Chondrocyte (in vitro differentiated cells): ENCODE results near the gene ING4. TPM values are rescaled to one million over a fixed set of nuclear protein-coding genes. Genes with fewer than 3 reads are reported as not detected.

ENCODE experiments used
- DNase-seq: peaks from one replicate; pipeline ENCODE4 v3.0.0; 2021; ENCODE audit warnings: mixed read lengths, low spot score
- H3K27ac Mint-ChIP-seq: one replicate; pipeline ENCODE4 v1.8.0; 2021; ENCODE audit warnings: mild to moderate bottlenecking, moderate library complexity, mixed read lengths; ENCODE audit not compliant: unreplicated experiment
- H3K27me3 Mint-ChIP-seq: 2 replicates; pipeline ENCODE4 v1.8.0; 2021; ENCODE audit warnings: low read depth, mixed read lengths
- H3K36me3 Mint-ChIP-seq: 2 replicates; pipeline ENCODE4 v1.8.0; 2021; ENCODE audit warnings: low read depth, mixed read lengths
- H3K4me1 Mint-ChIP-seq: 2 replicates; pipeline ENCODE4 v1.8.0; 2021; ENCODE audit warnings: low read depth, mild to moderate bottlenecking, mixed read lengths
- H3K4me3 Mint-ChIP-seq: one replicate; pipeline ENCODE4 v1.8.0; 2021; ENCODE audit warnings: mild to moderate bottlenecking, moderate library complexity, mixed read lengths; ENCODE audit not compliant: unreplicated experiment
- H3K9me3 Mint-ChIP-seq: 2 replicates; pipeline ENCODE4 v1.8.0; 2021; ENCODE audit warnings: low read depth, mixed read lengths
- total RNA-seq: library from RNA; stranded (reverse); gene quantifications from 3 replicates; pipeline ENCODE4 v1.2.1, GENCODE V29; 2021
- TF ChIP-seq, protein P1 (sequence below): fragments of 200-600 bp; sonication (generic); IDR thresholded peaks from 2 replicates; pipeline ENCODE4 v1.5.0; 2021; ENCODE audit warnings: antibody characterized with exemption, mild to moderate bottlenecking, moderate library complexity

ING4 gene
- total RNA-seq, 1 donor from 2014 or later, result 37.5 TPM

DNA sequence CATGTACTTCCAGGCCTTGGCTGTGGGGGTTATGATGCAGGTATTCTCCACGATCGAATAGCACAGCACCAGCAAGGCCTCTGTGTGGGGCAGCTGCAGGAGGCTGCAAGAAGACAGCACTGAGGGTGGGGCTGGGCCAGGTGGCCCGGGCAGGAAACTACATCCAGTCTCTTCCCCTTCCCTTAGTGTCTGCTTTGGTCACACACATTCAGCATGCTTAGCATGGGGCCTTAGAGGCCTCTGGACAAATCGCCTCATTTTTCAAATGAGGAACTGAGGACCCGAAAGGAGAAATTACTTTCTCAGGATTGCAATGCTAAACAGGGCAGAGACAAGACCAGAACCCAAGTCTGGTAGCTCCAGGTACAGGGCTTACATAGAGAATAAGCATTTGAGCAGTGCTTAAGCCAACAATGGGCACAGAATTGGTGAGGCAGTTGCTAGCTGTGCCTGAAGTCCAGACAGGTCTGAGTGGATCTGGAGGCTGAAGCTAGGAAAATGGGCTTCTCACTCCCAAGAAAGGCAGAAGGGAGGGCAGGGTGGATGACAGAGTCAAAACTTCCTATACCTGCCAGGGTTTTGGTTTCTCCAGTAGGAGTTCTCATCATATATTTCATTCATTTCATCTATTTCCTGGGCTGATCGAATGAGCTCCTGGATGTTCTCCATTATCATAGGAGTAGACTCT is 19.2 kb downstream of the ING4 start:
- Mint-ChIP-seq H3K4me3 (no peak overlapping the region), H3K9me3 (peaks cover 10% of the 10 kb centered on the region), H3K27me3 (peaks cover 10% of the 10 kb centered on the region), H3K27ac (no peak overlapping the region), H3K4me1 (no peaks in the 10 kb centered on the region), H3K36me3 (peaks cover 19% of the 10 kb centered on the region)
- DNase-seq, result no peak
- TF ChIP-seq, protein P1, sequence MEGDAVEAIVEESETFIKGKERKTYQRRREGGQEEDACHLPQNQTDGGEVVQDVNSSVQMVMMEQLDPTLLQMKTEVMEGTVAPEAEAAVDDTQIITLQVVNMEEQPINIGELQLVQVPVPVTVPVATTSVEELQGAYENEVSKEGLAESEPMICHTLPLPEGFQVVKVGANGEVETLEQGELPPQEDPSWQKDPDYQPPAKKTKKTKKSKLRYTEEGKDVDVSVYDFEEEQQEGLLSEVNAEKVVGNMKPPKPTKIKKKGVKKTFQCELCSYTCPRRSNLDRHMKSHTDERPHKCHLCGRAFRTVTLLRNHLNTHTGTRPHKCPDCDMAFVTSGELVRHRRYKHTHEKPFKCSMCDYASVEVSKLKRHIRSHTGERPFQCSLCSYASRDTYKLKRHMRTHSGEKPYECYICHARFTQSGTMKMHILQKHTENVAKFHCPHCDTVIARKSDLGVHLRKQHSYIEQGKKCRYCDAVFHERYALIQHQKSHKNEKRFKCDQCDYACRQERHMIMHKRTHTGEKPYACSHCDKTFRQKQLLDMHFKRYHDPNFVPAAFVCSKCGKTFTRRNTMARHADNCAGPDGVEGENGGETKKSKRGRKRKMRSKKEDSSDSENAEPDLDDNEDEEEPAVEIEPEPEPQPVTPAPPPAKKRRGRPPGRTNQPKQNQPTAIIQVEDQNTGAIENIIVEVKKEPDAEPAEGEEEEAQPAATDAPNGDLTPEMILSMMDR, result no peak

DNA sequence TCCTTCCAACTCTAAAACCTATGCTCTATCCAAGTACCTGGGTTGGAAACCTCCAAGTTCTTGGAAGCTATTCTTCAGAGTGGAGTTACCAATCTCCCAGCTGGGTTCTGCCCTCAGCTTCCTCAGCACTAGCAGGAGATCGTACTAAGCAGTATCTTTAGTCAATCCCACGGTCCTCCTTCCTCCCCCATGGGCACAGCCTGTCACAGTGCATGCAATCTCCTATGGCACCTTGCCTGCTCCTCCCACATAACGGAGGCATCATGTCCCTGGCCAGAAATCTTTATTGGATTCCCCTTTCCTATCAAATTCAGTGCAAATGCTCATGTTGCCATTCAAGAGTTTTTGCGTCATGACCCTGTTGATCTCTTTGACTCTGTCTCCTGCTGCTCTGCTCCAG is 21.8 kb downstream of the ING4 start:
- no peak for DNase-seq
- H3K4me1 Mint-ChIP-seq, result peaks cover 5% of the 10 kb centered on the region
- H3K4me3 Mint-ChIP-seq, result no peak overlapping the region
- H3K27ac Mint-ChIP-seq, result no peak overlapping the region
- H3K9me3 Mint-ChIP-seq, result peaks cover 10% of the 10 kb centered on the region
- TF ChIP-seq, protein P1, result no peak
- peaks cover 6% of the 10 kb centered on the region for H3K36me3 Mint-ChIP-seq
- H3K27me3 Mint-ChIP-seq, result peaks cover 10% of the 10 kb centered on the region

DNA sequence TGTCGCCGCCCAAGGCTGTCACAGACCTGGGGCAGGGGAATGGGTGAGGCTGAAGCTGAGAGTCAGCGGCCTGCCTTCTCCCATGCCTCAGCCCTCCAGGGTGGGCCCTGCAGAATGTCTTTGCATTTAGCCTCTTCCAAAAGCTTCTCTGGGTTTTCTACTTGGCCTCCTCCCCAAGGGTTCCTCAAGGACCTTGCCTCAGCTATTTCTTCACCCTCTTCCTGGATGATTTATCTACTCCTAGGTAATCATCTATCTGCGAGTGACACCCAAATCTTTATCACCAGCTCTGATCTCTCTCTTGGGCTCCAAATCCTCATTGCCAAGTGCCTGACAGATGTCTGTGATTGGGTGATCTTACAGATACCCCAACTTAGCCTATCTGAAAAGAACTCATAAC is 22.4 kb downstream of the ING4 start:
- Mint-ChIP-seq H3K36me3 (peaks cover 6% of the 10 kb centered on the region), H3K4me1 (peaks cover 10% of the 10 kb centered on the region), H3K27ac (no peak overlapping the region), H3K4me3 (no peak overlapping the region), H3K27me3 (peaks cover 10% of the 10 kb centered on the region), H3K9me3 (peaks cover 10% of the 10 kb centered on the region)
- TF ChIP-seq, protein P1, result no peak
- DNase-seq, result no peak

DNA sequence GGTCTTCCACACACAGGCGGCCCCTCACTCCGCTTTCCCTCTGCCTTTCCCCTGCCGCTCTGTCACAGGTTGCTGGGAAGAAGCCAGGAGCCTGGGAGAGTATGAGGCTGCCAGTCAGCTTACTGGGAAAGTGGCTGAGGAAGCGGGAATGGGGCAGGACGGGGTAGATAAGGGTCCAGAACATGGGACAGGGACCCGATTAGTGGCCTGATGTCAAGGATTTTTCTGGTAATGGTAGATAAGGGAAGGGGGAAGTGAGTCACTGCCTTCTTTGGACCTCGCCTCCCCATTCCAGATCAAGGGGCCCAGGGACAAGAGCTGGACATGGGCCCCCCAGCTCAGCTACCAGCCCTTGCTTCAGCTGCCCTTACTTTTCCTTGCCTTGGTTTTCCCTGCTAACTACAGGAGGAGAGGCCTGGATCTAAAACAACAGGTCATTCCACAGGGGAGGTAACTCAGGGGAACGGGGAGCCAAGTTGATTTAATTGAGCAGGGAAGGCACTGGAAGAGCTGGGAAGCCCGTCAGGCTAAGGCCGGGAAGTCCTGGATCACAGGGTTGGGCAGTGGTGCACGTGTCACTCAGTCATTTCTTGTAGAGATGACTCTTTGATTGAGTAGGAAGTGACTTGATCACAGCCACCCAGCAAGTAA is 23.6 kb downstream of the ING4 start:
- H3K9me3 Mint-ChIP-seq, result peaks cover 4% of the 10 kb centered on the region
- TF ChIP-seq, protein P1, result no peak
- peaks cover 15% of the 10 kb centered on the region for H3K4me1 Mint-ChIP-seq
- no peak overlapping the region for H3K4me3 Mint-ChIP-seq
- DNase-seq, result no peak
- peaks cover 6% of the 10 kb centered on the region for H3K36me3 Mint-ChIP-seq
- peaks cover 10% of the 10 kb centered on the region for H3K27me3 Mint-ChIP-seq
- H3K27ac Mint-ChIP-seq, result no peak overlapping the region

DNA sequence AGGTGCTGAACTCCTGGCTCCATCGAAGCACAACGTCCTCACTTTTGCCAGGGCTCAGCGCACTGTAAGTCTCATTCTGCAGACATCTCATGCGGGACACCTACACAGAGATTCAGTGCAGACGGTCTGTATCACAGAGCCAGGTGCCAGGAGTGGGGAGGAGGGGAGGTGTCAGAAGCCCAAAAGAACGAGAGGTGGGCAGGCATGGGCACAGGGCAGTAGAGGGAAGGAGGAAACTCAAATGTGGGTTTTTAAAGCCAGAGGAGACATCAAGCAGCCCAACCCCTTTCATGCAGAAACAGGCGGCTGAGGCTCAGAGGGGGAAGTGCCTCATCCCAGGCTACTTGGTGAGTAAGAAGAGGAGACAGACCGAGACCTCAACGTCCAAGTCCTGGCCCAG is 24.6 kb downstream of the ING4 start:
- Mint-ChIP-seq H3K27ac (no peak overlapping the region), H3K4me3 (no peak overlapping the region), H3K27me3 (peaks cover 10% of the 10 kb centered on the region), H3K36me3 (peaks cover 4% of the 10 kb centered on the region), H3K4me1 (peaks cover 15% of the 10 kb centered on the region), H3K9me3 (no peaks in the 10 kb centered on the region)
- TF ChIP-seq, protein P1, result no peak
- DNase-seq, result no peak
